Muscle layer of duodenum (tissue), 2 donors: ENCODE results near the gene ZIC3.

Experiments used
- H3K27ac ChIP-seq: one replicate; pipeline ENCODE4 v1.7.0; 2013; ENCODE audit warnings: mild to moderate bottlenecking, low read length
- H3K27me3 ChIP-seq: one replicate; pipeline ENCODE4 v1.7.0; 2013; ENCODE audit warnings: low read depth, mild to moderate bottlenecking, control low read depth, low read length
- H3K36me3 ChIP-seq, 2 donors: one replicate each; pipeline ENCODE4 v1.7.0; 2013; ENCODE audit warnings: low read length in 2 of 2, control low read depth in 1 of 2, mild to moderate bottlenecking in 1 of 2; ENCODE audit not compliant: insufficient read depth in 2 of 2, control insufficient read depth in 1 of 2
- H3K4me1 ChIP-seq, 2 donors: one replicate each; pipeline ENCODE4 v1.7.0; 2013; ENCODE audit warnings: low read length in 2 of 2, mild to moderate bottlenecking in 2 of 2, control low read depth in 1 of 2, moderate library complexity in 1 of 2; ENCODE audit not compliant: insufficient read depth in 2 of 2, control insufficient read depth in 1 of 2
- H3K4me3 ChIP-seq, 2 donors: one replicate each; pipeline ENCODE4 v1.7.0; 2013; ENCODE audit warnings: low read length in 2 of 2, low read depth in 1 of 2, mild to moderate bottlenecking in 1 of 2
- H3K9me3 ChIP-seq, 2 donors: one replicate each; pipeline ENCODE4 v1.7.0; 2013; ENCODE audit warnings: low read length in 2 of 2, control low read depth in 1 of 2, mild to moderate bottlenecking in 1 of 2; ENCODE audit not compliant: control insufficient read depth in 1 of 2
- donor health status: healthy.

The ZIC3 gene

GRCh38 chrX:137575596-137576255, 9.8 kb downstream of the ZIC3 start:
- H3K27ac ChIP-seq: no peak overlapping the region
- H3K4me1 ChIP-seq: no peaks in the 10 kb centered on the region
- H3K27me3 ChIP-seq: peaks cover 9% of the 10 kb centered on the region
- no peaks in the 10 kb centered on the region for H3K36me3 ChIP-seq
- H3K4me3 ChIP-seq: no peak overlapping the region
- no peaks in the 10 kb centered on the region for H3K9me3 ChIP-seq

- H3K27me3 ChIP-seq: no peaks in the 10 kb centered on the region
These were observed 21.2 kb downstream of the ZIC3 start for GRCh38 chrX:137587151-137587550.

GRCh38 chrX:137600769-137601168, 34.8 kb downstream of the ZIC3 start:
- Histone ChIP-seq H3K27me3 (no peaks in the 10 kb centered on the region), H3K9me3 (no peaks in the 10 kb centered on the region), H3K36me3 (no peaks in the 10 kb centered on the region), H3K4me3 (no peak overlapping the region), H3K27ac (no peak overlapping the region), H3K4me1 (no peaks in the 10 kb centered on the region)

More at GRCh38 chrX:137587151-137587550, 21.2 kb downstream of the ZIC3 start:
- no peak overlapping the region for H3K27ac ChIP-seq
- H3K9me3 ChIP-seq: no peaks in the 10 kb centered on the region
- H3K36me3 ChIP-seq: no peaks in the 10 kb centered on the region
- no peak overlapping the region for H3K4me3 ChIP-seq
- no peaks in the 10 kb centered on the region for H3K4me1 ChIP-seq
